Panc1 (cell line): ENCODE results near the gene THOC2. TPM values are rescaled to one million over a fixed set of nuclear protein-coding genes. Genes with fewer than 3 reads are reported as not detected.

Experiments used
- total RNA-seq: library from RNA; stranded (reverse); gene quantifications from one replicate; pipeline ENCODE4 v1.2.1, GENCODE V29; 2021; ENCODE audit not compliant: unreplicated experiment

Gene THOC2
- total RNA-seq, 1 experiment from 2014 or later, result 194 TPM

Other genes with a start within 250 kb of the THOC2 start
- gene XIAP, start 127.0 kb upstream of the THOC2 start, total RNA-seq, result 73.7 TPM
- gene STAG2, start 228.7 kb upstream of the THOC2 start, total RNA-seq, result 94.5 TPM